Transverse colon (tissue), 4 donors: ENCODE data around the gene TRH.

ENCODE experiments used
- EP300 ChIP-seq: sonication (generic); formaldehyde crosslinking; IDR thresholded peaks from one replicate; pipeline ENCODE4 v1.6.1; 2017; ENCODE audit warnings: antibody characterized with exemption, low read depth
- POLR2A ChIP-seq: fragments of 450-650 bp; IDR thresholded peaks from one replicate; pipeline ENCODE4 v1.6.1; 2016; ENCODE audit warnings: antibody characterized with exemption, mild to moderate bottlenecking, moderate library complexity
- POLR2AphosphoS5 ChIP-seq, 3 donors: sonication (generic); formaldehyde crosslinking; IDR thresholded peaks; one replicate each; pipeline ENCODE4 v1.6.1; 2016; ENCODE audit warnings: antibody characterized with exemption in 3 of 3
- TF ChIP-seq, protein P1 (sequence below), 5 experiments: fragments of 200-600 bp in 3 of 5; fragments of 450-650 bp in 2 of 5; sonication (generic) in 3 of 5; IDR thresholded peaks; 1 replicate in 2 of 5; 2 replicates in 3 of 5; pipeline ENCODE4 v1.5.1; 2016 to 2017; ENCODE audit warnings: antibody characterized with exemption in 5 of 5, inconsistent platforms in 3 of 5, mild to moderate bottlenecking in 2 of 5, moderate library complexity in 1 of 5

- TF ChIP-seq, protein P1, sequence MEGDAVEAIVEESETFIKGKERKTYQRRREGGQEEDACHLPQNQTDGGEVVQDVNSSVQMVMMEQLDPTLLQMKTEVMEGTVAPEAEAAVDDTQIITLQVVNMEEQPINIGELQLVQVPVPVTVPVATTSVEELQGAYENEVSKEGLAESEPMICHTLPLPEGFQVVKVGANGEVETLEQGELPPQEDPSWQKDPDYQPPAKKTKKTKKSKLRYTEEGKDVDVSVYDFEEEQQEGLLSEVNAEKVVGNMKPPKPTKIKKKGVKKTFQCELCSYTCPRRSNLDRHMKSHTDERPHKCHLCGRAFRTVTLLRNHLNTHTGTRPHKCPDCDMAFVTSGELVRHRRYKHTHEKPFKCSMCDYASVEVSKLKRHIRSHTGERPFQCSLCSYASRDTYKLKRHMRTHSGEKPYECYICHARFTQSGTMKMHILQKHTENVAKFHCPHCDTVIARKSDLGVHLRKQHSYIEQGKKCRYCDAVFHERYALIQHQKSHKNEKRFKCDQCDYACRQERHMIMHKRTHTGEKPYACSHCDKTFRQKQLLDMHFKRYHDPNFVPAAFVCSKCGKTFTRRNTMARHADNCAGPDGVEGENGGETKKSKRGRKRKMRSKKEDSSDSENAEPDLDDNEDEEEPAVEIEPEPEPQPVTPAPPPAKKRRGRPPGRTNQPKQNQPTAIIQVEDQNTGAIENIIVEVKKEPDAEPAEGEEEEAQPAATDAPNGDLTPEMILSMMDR (IDR thresholded peaks at IDR 0.05): no peak
- no peak for TF ChIP-seq POLR2A
- no peak for TF ChIP-seq POLR2AphosphoS5 (IDR thresholded peaks at IDR 0.05)
- TF ChIP-seq EP300: no peak
Observed at GRCh38 chr3:129979905-129980304, 5.4 kb downstream of the TRH start.
